HG02938 (cell line): Measurements from ENCODE around the gene DCUN1D1.

ENCODE experiments used
- ATAC-seq: cut with Tn5 transposase; IDR thresholded peaks from one replicate; pipeline ENCODE4 v1.9.1; 2021; ENCODE audit warnings: mild to moderate bottlenecking, moderate library complexity; ENCODE audit not compliant: unreplicated experiment

The DCUN1D1 gene

DNA sequence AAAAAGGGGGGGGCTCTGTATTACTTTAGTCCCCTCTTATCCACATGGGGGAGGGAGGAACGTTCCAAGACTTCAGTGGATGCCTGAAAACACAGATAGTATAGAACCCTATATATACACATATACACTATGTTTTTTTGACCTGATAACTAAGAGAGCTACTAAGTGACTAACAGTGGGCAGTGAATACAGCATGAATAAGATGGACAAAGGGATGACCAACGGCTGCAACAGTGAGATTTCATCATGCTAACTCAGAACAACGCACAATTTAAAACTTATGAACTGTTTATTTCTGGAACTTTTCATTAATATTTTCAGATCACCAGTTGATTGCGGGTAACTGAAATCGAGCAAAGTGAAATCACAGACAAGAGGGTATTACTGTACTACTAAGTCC lies 7.3 kb downstream of the DCUN1D1 start:
- ATAC-seq: no peak

DNA sequence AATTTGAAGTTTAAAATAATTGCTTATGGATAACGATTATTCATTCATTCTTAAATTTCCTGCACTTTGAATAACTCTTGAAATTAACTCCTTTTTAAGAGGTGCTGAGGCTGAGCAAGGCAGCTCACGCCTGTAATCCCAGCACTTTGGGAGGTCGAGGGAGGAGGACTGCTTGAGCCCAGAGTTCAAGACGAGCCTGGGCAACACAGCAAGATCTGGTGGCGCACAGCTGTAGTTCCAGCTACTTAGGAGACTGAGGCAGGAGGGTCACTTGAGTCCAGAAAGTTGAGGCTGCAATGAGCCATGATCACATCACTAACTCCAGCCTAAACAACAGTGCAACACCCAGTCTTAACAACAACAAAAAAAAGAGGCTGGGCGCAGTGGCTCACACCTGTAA lies 8.0 kb downstream of the DCUN1D1 start:
- ATAC-seq: no peak

DNA sequence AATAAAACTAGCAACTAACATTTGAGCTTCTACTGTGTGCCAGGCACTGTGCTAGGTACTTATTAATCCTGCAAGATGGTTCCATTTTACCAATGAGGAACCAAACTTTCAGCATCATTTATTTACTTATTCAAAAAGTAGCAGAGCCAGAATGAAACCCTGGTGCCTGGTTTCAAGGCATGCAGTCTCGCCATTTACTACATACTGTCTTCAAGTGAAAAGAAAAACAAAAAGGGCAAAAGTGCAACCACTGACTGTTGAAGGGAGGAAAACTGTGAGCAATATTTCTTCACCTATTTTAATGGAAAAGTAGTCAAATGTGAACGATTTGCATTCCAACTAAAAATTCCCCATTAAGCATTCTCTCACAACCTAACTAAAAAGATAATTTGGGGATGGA lies 8.7 kb downstream of the DCUN1D1 start:
- no peak for ATAC-seq

DNA sequence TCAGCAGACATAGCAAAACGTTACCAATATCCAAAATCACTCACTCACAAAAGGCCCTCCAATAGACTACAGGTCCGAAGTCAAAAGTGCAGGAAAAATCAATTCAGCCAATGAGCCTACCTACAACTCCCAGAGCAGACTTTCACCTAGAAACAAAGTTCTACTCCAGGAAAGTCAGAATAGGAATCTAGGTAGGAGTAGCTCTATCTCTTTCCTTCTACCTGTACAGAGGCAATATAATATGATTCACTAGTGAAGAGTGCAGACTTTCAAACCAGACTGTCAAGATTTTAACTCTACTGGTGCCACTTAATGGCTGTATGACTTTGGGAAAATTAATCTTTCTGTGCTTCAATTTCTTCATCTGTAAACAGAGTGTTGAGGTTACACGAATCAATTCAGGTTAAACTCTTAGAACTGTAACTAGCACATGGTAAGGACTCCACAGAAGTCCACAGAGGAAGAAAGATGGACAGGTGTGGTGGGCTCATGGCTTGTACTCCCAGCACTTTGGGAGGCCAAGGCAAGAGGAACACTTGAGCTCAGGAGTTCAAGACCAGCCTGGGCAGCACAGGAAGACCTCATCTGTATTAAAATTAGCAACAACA lies 9.4 kb downstream of the DCUN1D1 start:
- no peak for ATAC-seq

DNA sequence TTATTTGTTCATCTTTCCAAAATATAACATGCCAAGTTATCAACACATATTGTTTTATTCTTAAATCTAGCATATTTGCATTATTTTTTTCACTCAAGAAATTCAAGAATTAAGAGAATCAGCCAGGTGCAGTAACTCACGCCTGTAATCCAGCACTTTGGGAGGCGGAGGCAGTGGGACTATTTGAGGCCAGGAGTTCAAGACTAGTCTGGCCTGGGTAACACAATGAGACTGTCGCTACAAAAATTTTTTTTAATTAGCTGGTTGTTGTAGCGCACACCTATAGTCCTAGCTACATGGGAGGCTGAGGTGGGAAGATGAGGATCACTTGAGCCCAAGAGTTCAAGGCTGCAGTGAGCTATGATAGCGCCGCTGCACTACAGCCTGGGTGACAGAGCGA lies 10.5 kb downstream of the DCUN1D1 start:
- ATAC-seq: no peak

DNA sequence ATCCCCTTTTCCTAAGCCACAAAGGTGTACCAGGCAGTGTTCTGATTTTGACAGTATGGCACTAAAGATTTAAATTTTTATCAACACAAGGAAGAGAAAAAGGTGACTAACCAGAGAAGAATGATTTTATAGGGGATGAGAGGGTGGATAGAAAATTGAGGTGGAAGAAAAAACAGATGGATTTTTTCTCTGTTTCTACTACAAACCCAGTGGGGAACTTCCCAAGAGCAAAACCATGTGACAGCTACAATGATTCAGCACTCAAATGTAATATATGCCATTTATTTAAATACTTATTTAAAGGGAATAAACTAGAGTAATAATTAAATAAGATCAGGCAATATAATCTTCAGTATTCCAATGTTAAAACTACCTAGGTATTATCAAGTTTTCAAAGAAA lies 11.1 kb downstream of the DCUN1D1 start:
- no peak for ATAC-seq

DNA sequence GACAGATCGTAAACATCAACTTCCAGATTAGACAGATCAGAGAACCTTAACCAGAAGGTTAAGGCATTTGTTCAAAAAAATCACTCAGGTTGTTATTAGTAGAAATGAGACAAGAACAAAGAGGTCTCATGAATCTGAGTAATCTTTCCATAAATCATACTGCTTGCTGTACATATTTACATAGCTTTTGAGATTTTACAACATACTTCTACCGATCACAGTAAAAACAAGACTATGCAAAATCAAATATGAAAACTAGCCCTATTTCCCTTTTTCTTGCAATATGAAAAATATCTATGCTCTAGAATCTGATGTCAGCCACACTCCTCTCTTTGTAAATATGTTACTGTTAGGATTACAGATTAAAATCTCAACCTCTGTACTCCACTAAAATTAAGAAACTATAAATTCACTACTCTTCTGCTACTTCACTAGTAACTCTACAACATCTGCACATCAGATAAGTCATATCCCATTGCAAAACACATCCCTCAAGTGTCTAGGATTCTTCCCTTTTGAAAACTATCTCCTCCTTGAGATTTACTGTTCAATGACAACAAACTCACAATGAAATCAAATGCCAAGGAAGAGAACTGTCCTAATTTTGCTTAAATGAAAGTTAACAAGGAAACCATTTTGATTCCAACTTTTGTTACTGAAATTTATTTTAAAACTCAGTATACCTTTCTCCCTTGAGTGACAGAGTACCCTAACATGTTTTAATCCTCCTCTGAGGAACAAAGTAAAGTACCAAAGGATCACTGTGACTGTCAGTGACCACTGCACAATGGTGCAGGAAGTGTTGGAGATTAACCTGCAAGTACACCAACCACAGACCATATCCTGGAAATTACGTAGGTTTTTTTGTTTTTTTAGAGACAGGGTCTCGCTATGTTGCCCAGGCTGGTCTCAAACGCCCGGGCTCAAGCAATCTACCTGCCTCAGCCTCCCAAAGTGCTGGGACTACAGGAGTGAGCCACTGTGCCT lies 12.8 kb downstream of the DCUN1D1 start:
- peak; percentile 59 for ATAC-seq

DNA sequence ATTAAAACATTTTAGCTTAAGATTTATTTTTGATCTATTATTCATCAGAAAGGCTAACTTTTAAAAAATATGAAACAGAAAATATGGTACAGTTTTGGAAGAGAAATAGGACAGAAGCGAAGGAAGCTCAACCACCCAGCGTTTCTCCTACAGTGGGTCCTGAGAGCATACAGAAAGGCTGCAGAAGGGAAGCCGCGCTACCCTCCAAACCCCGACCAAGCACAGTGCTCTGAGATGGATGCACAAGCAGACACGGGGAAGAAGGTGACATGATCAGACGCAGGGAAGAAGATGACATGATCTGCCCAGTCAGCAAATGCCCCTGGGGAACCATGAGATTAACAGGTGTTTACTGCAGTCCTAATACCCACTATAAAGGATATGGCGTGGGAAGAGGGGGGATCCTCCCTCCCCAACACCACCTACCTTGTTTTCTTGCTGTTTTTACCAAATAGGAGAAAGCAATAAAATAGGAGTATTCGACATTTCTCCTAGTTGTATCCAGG lies 14.4 kb downstream of the DCUN1D1 start:
- ATAC-seq: no peak

DNA sequence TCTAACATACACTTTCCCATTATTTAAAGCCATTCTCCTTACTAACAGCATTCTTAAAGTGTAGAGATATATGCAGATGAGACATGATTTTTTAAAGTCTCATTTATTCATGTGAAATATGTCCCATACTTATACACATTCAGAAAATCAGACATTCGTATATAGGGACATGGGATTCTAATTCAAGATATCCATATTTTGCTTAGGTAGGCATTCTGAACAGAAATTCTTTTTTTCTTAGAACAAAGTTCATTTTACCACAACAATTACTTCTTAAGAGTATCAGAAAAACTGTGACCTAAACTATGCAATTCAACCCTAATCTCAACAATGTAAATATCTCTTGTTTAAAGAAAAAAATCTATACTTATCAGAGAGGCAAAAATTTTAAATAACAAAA lies 16.2 kb downstream of the DCUN1D1 start:
- no peak for ATAC-seq

DNA sequence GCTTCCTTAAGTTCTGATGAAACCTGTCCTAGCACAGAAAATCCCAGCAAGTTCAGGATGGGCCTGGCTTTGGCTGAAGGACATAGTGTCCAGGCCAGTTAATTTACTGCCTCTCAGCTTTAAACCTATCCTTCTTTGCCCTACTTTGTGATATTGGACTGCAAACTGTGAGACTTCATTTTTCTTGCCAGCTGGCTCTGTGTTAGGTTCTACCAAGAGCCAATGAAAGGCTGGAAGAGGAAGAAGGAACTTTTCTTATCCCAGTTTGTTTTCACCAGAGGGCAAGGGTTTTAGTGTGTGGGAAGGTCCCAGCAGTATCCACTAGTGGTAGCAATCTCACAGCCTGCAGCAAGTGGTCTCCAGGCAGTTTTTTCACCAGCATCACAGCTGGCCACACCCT lies 18.2 kb downstream of the DCUN1D1 start:
- ATAC-seq: no peak

DNA sequence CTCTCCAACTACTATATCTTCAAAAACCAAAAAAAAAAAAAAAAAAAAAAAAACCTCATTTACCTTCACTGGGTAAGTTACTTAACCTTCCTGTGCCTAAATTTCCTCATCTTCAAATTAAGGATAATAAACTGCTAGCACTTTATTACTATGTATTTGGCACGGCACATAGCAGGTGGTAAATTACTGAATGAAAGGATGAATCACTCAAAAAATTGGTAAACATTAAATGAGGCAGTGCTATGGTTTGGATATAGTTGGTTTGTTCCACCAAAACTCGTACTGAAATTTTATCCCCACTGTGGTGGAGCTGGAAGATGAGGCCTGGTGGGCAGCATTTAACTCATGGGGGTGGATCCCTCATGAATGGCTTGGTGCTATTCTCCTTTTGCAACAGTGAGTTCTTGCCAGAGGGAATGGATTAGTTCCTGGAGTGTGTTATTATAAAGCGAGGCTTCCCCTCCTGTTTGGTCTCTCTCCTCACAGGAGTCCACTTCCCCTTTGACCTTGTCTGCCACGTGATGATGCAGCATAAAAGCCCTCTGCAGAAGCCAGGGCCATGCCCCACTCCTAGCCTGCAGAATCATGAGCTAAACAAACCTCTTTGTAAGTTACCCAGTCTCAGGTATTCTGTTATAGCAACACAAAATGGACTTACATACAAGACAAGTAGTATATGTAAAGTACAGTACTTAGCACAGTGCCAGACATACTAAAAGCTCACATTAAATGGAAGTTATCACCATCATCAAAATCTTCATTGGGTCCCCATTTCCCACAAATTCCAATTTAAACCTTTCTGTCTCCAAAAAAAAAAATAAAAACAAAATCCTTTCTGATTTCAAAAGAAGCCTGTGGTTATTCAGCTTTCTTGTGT lies 20.6 kb downstream of the DCUN1D1 start:
- ATAC-seq: no peak

DNA sequence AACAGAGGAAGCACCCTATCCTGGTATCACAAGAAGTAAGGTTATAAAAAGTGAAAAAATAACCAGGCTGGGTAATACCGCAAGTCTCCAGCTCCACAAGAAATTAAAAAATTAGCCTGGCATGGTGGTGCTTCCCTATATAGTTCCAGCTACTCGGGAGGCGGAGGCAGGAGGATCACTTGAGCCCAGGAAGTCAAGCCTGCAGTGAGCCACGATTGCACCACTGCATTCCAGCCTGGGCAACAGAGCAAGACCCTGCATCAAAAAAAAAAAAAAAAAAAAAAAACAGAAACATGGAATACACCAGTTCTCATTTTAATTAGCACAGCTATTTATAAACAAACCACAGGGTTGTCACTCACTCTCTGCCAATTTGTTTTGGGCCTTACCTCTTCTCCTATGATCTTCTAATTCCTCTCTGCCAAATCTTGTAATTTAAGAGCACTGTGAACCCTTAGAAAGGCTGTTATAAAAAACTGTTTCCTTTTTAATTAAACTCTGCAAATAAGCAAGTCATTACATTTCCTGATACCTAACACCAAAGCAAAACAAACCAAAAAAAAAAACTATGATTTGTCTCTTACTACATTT lies 22.6 kb downstream of the DCUN1D1 start:
- no peak for ATAC-seq

DNA sequence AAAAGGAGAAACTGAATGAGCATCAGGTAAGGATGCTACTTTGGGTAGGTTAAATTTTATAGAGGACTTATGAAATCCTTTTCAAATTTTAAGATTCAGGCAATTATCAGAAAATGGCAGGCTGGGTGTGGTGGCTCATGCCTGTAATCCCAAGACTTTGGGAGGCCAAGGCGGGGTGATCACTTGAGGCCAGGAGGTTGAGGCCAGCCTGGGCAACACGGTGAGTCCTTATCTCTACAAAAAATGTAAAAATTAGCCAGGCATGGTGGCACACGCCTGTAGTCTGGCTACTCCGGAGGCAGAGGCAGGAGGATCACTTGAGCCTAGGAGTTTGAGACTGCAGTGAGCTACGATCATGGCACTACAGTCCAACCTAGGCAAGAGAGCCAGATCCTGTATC lies 23.1 kb downstream of the DCUN1D1 start:
- ATAC-seq: no peak

DNA sequence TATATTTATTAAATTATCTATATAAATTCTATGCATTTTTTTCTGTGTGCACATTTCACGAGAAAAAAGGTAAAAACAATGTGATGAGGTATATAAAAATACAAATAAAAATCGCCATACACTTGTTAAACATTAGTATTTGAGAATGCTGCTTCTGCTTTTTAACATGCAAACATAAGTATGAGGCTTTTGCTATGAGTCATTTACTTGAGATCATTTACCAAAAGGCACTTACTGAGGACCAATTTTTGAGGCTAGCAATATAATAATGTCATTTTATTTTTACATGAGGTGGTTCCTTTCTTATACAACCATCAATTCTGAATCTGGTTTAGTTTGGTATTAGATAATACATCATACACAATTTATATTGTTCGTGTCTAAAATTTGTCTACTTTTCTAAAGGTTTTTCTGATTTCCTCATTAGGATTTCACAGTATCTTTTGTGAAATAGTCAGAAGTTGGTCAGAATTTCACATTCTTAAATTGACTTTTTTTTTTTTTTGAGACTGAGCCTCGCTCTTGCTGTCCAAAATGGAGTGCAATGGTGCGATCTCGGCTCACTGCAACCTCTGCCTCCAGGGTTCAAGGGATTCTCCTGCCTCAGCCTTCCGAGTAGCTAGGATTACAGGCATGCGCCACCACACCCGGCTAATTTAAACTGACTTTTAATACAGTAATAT lies 25.6 kb downstream of the DCUN1D1 start:
- peak; percentile 99 for ATAC-seq

DNA sequence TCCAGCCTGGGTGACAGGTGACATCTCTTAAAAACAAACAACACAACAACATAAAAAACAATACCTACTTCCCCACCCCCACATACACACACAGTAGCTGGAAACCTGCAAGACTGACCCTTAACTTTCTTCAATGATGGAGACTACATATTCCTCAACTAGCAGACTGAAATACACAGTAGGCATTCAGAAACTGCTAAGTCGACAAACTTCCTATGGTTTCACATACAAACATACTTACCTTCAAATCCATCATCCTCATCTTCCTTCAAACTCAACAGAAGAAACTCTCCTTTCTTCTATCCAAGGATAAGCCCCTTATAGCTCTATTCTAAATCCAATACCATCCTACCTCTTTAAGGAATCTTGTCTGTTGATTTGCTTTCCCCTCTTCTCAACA lies 30.6 kb downstream of the DCUN1D1 start:
- ATAC-seq: no peak

DNA sequence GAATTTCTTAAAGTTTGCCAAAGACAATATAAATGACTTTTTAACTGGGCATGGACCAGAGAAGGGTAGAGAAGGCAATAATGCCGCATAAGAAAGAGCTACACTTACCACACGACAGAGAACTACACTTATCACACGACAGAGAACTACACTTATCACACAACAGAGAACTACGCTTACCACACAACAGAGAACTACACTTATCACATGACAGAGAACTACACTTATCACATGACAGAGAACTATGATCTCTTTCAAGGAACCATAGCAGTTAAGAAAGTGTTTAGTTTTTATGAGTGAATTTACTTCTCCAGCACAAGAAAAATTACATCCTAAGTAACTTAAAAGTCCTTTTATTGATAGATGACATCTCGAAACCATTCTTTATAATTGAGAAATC lies 32.0 kb downstream of the DCUN1D1 start:
- ATAC-seq: no peak

DNA sequence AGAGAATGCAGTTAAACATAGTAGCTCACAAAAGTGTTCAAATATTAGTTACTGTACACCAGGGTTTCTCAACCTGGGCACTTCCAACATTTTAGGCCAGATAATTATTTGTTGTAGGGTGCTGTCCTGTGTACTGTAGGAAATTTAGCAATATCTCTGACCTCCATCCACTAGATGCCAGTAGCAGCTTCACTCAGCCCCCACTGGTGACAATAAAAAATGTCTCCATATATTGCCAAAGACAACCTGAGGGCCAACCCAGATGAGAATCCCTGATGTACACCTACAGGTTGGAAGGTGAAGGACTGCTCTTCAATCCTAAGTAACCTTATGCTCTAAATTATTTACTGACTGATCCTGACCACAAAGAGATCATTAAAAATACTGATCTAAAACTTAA lies 32.5 kb downstream of the DCUN1D1 start:
- no peak for ATAC-seq

DNA sequence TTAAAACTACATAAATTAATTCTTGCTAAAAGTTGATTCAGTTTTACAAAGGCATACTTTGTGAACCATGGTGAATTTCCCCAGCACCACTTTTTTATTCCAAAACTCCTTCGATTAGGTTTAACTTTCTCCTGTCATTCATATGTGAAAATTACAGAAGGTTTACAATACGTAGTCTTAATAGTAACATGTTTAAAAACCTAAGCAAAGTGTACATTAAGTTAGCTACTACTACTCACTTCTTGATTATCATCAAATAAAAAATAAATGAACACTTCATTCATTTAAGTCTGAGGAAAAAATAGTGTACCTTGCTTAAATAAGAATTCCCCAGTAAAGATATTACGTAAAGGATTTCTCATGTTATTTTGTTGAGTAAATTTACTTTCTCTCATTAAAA lies 38.6 kb downstream of the DCUN1D1 start:
- no peak for ATAC-seq

DNA sequence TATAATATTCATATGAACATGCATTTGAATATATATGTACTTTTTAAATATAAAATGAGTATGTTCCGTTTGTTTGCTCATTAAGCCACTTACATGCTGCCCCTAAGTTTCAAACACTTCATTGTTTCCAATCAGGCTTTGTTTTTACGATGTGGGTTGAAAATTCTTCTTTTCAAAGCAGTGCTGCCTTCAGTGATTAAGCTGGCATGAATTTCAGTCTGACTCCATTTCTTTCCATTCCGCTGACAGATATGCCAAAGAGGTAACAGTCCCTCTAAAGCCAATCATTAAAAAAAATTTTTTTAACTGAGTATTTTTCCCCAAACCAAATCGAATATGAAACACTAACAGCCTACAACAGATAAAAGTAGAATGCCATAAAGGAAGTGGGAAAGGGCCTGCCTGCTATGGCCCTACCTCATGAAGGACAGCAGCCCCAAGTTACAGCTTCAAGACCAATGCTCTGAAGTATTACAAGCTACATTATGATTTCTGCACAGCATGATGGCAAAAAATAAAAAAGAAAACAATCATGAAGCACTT lies 40.0 kb downstream of the DCUN1D1 start:
- no peak for ATAC-seq
